NCI-H774 (cell line): Measurements from ENCODE around the gene PKP1.
A peak's percentile ranks its signal among the peaks of the same experiment; 100 is the strongest.

Experiments used
- DNase-seq: peaks from one replicate; lab custom pipeline; 2025; lab: John Stamatoyannopoulos, UW

The PKP1 gene

DNA sequence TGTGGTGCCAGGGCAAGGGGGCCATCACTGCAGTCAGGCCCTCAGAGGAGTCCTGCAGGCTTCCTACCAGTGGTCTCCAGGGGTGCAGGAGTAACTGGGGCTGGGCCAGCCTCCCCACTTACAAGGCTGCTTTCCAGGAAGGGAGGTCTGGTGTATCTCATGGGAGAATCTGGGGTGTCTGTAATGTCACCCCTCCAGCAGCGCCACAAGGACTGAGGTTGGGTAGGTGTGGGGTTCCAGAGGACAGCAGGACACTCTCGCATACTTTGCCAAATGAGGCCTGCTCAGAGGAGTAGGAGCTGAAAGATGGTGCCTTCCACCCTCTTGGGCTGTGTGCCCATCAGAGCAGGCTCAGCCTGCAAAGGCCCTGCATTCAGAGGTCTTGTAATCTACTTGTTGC lies 47.2 kb downstream of the PKP1 start:
- DNase-seq: no peak

DNA sequence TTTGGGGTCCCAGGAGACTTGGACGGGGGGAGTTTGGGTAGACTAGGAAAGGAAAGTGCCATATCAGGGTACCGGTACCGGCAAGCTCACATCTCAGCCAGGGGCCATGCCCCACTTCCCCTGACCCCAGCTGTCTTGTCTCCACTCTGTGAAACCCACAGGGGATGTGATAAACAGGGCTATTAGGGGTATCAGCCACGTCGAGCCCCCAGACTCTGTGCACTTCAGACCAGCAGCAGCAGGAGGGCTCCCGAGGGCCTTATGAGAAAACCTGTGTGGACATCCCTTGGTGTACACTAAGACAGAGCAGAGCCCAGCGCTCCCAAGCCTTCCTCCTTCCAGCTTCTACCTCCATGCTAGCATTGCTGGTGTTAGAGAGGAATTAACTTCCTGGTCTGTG lies 47.9 kb downstream of the PKP1 start:
- DNase-seq: no peak

DNA sequence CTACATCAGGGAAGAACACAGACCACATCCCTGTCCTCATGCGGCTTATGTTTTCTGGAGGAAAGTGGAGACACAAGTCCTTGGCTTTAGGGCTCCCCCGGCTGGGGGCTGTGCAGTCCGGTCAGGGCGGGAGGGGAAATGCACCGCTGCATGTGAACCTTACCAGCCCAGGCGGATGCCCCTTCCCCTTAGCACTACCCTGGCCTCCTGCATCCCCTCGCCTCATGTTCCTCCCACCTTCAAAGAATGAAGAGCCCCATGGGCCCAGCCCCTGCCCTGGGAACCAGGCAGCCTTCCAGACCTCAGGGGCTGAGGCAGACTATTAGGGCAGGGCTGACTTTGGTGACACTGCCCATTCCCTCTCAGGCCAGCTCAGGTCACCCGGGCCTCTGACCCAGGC lies 48.7 kb downstream of the PKP1 start:
- DNase-seq: no peak

DNA sequence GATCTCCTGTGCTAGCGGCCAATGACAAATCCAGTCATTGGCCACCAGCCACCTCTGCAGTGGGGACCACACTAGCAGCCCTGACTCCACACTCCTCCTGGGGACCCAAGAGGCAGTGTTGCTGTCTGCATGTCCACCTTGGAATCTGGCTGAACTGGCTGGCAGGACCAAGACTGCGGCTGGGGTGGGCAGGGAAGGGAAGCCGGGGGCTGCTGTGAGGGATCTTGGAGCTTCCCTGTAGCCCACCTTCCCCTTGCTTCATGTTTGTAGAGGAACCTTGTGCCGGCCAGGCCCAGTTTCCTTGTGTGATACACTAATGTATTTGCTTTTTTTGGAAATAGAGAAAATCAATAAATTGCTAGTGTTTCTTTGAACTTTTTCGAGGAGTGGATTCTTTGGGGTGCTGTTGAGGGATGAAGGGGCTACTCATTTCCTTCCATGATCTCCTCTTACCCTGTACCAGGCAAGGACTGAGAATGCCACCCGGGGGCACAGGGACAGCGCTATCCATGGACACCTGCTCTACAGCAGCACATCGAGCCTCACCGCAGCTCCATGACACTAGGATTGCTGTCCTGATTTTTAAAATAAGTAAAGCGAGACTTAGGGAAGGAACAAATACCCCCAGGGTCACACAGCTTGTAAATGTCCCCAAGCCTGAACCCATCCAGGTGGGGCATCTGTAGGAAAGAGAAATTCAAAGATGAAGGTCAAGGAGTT lies 49.5 kb downstream of the PKP1 start:
- DNase-seq: no peak

DNA sequence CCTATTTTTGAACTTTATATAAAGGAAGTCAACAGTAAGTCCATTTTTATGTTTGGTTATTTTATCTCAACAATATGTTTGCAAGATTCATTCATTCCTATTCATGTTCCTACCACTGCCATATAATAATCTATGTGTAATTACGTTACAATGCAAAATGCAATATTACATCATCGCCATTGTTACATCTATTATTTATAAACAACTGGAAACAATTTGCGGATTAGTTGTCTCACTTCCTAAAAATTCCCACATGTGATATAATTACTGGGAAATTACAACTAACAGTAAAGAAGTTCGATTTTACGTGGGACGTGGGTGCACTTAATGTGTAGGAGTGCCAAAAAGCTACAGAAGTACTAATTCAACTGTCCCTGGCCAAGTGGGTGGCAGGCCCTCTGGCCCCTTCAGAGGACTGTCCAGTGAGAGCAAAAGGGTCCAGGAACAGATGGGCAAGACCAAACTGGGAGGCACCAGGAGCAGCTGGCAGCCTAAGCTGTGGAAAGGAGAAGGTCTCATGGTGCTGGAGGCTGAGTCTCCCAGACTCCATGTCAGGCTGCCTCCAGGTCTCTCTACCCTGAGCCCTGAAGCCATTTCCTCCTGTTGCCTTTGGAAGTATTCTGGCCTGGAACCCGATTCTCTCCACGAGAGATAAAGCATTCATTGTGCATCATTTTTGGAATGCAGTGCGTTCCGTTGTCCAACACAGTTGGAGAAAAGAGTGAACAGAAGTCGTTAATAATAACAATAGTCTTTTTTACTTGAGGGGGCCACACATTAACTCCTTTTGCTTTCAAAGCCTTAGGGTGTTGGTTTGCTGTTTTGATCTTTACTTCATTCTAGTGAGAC lies 51.2 kb downstream of the PKP1 start:
- DNase-seq: no peak

DNA sequence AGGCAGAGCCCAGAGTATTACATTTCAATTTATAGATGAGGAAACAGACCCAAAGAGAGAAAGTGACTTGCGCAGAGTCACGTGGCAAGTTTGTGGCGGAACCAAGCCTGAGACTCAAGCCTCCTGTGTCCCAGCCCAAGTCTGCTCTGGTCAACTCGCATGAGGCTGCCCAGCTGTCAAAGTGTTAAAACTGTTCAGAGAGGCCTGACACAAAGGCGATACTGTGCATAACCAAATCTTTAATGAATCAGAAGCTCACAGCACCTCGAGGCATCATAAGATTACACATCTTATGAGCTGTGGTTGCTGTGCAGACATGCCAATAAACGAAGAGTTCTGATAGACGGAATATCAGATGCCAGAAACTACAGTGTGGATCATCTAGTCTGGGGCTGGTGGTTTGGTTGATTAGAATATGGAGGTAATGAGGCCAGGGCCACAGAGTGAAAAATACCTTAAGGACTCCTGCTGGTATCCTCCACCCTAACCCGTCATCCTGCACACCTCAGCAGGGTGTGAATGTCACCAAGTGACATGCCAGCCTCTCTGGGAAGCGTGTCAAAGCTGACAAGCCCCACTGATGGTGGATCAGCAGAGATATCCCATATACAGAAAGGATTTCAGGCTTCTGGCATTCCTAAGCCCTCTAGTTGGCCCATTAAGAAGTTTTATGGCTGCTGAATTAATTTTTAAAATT lies 52.0 kb downstream of the PKP1 start:
- no peak for DNase-seq

DNA sequence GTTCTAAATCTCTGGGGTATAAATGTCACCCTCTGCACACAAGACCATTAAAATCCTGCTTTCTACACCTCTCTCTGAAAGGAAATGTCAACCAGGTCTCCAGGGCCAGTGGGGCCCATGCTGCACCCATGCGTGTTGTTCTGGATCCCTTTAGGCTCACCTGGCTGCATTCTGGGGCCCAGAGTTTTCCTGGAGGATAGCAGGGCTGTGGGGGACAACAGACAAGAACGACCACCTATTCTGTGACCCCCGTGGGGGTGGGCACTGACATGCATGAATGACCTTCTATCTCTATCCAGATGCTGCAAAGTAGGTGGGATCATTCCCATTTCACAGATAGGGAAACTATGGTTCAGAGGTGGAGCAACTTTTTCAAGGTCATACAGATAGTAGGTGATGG lies 52.6 kb downstream of the PKP1 start:
- DNase-seq: no peak

DNA sequence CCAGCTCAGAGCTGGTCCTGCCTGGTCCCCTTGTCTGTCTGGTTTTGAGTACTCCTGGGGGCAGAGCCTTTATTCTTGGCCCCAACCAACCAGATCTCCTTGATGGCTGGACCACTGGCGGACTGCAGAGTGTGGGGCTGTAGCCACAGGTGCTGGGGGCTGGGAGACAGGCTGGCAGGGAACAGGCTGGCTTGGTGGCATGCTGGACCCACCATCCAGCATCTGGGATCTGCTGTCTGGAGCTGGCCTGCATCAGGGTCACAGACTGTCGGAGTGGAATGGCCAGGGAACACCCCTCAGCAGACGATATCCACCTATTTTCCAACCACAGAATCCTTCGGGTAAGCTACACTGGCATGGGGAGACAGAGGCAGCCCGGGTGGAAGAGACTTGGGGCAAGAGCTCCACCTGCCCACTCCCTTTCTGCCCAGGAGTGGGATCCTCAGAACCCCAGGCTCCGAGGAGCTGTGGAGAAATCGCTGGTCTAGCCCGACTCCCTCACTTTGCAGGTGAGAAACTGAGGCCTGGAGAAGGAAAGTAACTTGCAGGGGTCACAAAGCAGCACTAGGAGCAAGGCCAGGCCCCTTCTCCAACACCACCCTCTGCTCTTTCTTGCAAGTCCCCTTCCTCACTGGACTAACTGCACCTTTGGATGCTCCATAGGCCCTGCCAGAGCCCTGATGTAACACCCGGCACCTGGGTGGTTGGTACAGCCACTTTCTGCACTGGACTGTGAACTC lies 53.6 kb downstream of the PKP1 start:
- DNase-seq: no peak

DNA sequence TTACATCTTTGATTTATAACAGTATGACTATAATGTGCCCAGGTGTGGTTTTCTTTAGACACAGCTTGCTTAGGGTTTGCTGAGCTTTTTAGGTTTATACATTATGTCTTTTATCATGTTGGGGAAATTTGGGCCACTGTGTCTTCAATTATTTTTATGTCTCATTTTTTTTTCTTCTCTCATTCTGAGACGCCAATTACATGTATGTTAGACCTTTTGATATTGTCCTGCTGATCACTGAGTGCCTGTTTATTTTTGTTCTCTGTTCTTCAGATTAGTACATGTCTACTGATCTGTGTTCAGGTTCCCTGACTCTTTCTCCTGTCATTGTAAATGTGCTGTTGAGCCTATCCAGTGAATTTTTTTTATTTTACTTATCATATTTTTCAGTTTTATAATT lies 58.1 kb downstream of the PKP1 start:
- DNase-seq: no peak

DNA sequence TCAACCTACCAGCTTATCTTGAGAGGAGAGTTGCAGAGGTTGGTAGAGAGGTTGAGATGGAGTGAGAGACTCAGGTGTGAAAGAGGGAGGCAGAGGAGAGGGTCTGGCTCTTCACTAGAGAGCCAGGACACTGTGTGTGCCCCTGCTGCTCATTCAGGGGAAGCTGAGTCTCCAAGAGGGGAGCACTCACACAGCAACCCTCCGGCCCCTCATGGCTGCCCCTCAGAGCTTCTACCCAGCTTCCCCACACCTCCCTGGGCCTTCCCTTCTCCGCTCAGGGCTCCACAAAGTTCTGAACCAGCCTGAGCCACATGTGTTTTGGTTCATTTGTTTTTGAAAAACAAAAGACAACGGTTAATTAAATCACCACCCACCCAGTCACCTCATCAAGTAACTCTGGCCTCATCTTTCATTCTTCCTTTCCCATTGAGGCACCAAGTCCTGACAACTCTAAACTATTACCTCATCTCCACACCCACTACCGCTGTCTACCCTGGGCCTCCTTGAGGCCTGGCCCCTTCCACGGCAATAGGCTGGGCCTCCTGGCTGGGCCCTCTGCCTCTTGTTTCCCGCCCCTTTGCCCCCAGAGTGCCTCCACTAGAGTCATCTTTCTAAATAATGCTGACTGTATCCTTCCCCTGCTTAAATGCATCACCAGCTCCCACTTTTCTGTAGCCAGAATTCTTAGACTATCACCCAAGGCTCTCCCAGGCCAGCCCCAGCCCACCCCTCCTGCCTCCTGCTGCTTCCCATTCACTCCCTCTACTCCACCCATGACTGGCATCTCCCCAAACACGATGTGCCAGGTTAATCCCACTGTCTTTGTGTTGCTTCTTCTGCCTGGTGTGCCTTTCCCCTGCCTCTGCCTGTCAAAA lies 61.1 kb downstream of the PKP1 start:
- DNase-seq: no peak

DNA sequence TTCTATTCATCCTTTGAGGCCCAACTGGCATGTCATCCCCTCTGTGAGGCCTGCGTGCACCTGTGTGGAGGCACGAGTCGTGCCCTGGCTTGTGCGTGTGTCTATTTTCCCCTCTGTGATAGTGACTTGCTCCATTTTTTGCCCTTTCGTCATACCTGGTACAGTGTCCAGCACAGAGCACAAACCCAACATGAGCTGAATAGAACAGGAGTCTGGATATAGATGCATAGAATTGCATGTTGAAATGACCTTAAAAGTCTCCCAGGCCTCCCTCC lies 61.7 kb downstream of the PKP1 start:
- no peak for DNase-seq

DNA sequence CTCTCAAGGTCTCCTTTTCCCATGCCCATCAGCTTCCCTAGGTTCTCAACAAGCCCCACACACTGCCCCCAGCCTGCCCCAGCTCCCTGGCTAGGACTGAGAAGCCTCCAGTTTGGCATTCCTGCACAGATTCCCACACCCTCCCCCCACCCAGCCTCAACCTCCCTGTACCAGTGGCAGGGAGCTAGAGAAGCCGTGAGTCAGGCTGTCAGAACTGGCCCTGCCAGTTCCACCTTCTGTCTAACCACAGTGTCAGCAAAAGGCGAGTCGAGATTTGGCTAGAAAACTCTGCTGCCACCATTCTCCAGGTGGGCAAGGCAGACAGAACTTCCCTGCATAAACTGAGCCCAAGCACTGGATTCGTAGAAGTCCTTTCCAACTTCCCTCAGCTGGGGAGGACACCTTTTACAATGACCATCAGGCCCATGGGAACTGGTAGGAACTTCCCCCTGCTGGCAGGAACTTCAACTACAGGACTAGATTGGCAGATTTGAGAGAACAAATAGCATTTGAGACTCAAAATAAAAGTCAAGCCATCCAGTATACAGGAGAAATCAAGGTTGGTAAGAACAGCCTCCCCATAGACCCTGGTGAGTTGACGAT lies 63.1 kb downstream of the PKP1 start:
- DNase-seq: peak; percentile 26

DNA sequence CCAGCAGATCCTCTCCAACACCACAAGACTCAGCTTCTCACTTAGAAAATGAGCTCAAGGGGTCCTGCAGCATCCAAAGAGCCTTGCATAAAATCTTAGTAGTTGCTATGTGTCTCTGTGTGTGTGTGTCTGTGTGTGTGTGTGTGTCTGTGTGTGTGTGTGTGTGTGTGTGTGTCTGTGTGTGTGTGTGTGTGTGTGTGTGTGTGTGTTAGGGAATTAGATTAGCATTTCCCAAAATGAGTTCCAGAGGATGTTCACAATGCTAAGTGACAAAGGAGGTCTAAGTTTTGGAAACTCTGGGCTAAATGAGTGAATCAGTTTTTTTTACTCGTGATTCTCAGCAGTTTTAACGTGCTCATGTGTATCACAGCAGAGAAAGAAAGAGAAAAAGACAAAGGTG lies 63.7 kb downstream of the PKP1 start:
- DNase-seq: no peak

DNA sequence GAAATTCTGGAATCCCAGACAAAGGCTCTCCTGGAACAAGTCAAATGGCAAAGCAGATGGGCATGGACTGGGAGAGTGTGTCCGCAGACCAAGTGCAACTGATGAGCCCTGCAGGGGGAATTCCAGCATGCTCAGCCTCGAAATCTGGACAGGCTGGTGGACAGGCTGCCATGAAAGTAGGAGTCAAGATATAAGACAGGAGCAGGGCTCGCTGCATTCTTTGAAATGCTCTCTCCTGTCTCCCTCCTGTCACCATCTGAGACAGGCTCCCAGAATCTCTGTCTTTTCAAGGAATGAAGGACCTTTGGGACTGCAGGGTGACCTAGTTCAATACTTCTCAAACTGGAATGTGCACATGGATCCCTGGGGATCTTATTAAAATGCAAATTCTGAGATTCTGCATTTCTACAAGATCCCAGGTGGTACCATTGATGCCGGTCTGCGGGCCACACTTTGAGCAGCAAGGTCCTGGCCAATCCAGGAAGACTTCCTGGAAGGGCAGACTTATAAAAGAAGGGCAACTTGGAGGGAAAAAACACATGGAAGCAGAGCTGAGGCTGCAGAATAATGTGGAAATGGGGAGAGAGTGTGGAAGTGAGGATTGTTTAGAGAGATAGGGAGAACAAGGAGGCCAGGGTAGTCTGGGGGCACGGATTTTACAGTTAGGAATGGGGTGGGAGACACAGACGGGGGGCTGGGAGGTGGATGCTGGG lies 64.3 kb downstream of the PKP1 start:
- no peak for DNase-seq

DNA sequence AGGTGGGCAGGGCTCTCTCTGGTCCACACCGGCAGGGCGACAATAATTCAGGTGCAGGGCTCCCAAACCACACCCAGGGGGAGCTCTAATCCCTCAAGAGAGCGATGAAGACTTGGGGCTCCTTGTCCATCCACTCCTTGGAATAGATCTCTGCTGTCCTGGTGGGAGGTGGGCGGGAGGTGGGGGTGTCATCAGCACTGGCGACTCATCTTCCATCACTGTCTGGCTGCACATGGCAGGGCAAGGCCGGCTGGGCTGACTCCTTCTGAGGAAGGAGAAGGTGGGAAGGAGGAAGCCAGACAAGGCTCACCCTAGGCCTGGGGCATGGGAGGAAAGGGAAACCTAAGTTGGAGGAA lies 64.9 kb downstream of the PKP1 start:
- peak; percentile 1 for DNase-seq

DNA sequence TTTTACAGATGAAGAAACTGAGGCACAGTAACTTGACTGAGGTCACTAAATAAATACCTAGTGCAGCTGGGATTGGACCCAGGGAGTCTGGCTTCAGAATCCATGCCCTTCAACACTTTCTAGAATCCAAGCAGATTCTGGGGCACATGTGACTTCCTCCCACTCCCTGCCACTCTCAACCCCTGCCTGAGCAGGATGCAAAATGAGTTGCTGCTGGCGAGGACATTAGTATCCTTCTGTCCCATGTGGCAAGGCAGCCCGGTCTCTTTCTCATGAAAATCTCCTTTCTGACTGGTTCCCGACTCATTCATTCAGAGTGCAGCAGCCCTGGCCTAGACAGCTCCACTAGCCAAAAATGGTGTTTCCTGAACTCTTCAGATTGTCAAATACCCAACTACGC lies 65.8 kb downstream of the PKP1 start:
- no peak for DNase-seq

DNA sequence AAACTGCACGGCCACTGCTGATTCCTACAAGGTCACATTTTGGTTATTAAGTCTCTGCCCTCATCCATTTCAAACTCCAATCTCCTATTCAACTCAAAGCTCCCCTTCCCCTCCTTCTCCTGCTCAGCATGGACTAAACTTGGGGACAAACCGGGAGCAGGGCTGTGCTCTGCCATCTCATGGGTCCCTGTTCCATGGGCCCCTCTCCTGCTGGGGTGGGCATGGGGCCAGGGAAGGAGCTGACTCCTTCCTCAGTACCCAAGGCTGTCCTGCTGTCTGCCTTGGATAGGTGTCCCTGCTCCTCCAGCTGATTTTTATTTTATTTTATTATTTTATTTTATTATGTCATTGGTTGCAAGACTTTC lies 67.0 kb downstream of the PKP1 start:
- DNase-seq: no peak

DNA sequence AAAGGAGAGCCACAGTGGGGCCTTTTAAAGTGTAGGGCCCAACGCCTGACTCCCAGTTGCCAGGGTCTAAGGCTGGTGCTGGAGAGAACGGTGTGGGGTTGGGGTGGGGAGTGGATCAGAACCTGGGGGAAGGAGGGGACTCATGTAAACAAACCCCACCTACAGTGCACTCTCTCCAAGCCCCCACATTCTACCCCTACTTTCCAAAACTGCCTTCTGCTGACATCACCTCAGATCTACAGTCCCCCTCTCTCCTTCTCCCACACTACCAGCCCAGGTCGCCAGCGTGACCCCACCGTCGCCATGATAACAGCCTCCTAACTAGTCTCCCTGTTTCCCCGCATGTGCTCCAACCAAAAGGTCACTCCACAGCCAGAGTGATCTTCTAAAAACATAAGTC lies 67.6 kb downstream of the PKP1 start:
- DNase-seq: no peak

DNA sequence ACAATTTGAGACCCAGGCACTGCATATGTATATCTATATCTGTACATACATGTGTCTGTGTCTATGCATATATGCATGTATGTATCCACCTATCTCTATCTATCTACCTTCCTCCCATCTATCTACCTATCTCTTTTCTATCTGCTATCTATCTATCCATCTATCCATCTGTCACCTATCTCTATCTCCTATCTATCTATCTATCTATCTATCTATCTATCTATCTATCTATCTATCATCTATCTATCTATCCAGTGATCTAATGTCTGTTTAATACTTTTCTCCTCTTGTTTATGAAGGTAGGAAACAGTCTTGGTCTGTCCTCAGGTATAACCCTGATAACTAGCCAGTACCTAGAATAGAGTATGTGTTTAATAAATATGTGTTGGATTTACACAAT lies 68.3 kb downstream of the PKP1 start:
- DNase-seq: no peak

DNA sequence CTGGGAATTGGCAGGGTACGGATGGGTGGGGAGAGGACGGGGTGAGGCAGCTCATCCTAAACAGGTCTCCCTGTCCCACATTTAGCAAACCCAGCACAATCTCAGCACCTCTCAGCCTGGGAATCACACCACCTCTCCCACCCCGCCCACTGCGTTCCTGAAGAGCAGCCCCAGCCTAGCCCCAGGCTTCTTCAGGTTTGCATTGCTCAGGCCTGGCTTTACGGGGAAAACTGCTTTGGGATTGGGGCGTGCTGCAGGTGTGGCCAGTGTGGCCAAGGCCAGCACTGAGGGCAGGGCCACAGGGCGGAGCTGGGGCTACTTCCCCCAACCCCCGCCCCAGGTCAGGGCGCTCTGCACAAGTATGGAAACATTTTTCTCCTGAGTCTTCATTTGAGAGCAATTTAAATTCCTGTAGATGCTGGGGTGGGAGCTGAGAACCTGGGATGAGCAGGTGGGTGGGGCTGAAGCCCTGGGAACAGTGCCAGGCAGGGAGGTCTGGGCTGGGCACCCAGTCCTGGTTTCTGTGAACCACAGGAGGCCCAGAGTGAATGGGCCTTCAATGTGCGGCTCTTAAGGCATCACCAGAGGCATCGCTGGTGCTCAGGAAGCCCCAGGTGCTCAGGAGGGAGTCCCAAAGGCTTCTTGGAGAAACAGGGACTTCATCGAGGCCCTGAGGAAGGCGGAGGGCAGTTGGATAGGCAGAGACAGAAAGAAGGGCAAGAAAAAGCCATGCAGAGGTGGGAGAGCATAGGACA lies 70.1 kb downstream of the PKP1 start:
- no peak for DNase-seq
